Parathyroid adenoma (tissue), 2 donors: ENCODE measurements around the gene FBXL15.

Experiments used
- H2AFZ ChIP-seq: fragments of 300-600 bp; sonication (generic); one replicate; pipeline ENCODE4 v1.7.0; 2017; ENCODE audit warnings: antibody characterized with exemption, mild to moderate bottlenecking
- H3K27ac ChIP-seq: fragments of 300-600 bp; sonication (generic); one replicate; pipeline ENCODE4 v1.7.0; 2017
- H3K27me3 ChIP-seq: fragments of 300-600 bp; sonication (generic); one replicate; pipeline ENCODE4 v1.7.0; 2017; ENCODE audit warnings: low read length; ENCODE audit not compliant: control insufficient read depth, insufficient read depth
- H3K36me3 ChIP-seq: fragments of 300-600 bp; sonication (generic); one replicate; pipeline ENCODE4 v1.7.0; 2017; ENCODE audit warnings: low read length; ENCODE audit not compliant: control insufficient read depth, insufficient read depth
- H3K4me1 ChIP-seq: fragments of 300-600 bp; sonication (generic); one replicate; pipeline ENCODE4 v1.7.0; 2017; ENCODE audit warnings: control low read depth
- H3K4me2 ChIP-seq: fragments of 300-600 bp; sonication (generic); one replicate; pipeline ENCODE4 v1.7.0; 2017; ENCODE audit warnings: low read length
- H3K4me3 ChIP-seq: fragments of 300-600 bp; sonication (generic); one replicate; pipeline ENCODE4 v1.7.0; 2017; ENCODE audit warnings: low read depth, low read length
- H3K79me2 ChIP-seq: fragments of 300-600 bp; sonication (generic); one replicate; pipeline ENCODE4 v1.7.0; 2017; ENCODE audit warnings: control low read depth
- H3K9ac ChIP-seq: fragments of 300-600 bp; sonication (generic); one replicate; pipeline ENCODE4 v1.7.0; 2017; ENCODE audit warnings: mild to moderate bottlenecking
- H3K9me3 ChIP-seq: fragments of 300-600 bp; sonication (generic); one replicate; pipeline ENCODE4 v1.7.0; 2017; ENCODE audit warnings: low read length; ENCODE audit not compliant: control insufficient read depth
- TF ChIP-seq, protein P1 (sequence below): fragments of 300-600 bp; sonication (generic); IDR thresholded peaks from one replicate; pipeline ENCODE4 v1.7.0; 2017; ENCODE audit warnings: antibody characterized with exemption, mild to moderate bottlenecking
- donor health status: primary hyperparathyroidism.

FBXL15 gene

DNA sequence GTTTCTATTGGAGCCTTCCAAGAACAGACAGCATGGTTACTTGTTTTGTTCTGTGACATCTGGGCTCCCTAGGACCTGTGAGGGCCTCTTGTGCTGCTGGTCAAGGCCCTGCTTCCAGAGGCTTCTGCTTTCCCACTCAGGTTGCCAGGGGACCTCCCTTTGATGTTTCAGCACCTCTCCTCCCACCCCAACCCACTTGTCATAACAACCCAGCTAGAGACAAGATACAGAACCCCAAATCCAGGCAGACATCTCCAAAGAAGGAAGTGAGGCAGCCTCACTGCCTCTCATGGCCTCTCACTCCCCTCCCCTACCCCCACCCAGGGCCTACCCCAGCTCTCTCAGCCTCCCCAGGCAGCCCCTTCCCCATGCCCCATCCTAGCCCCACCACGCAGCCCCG is 13.8 kb upstream of the FBXL15 start:
- Histone ChIP-seq H2AFZ (no peak overlapping the region), H3K9me3 (no peaks in the 10 kb centered on the region), H3K4me3 (no peak overlapping the region), H3K27me3 (no peaks in the 10 kb centered on the region), H3K27ac (no peak overlapping the region), H3K4me2 (no peak overlapping the region), H3K9ac (no peak overlapping the region), H3K4me1 (peaks cover 15% of the 10 kb centered on the region), H3K79me2 (no peaks in the 10 kb centered on the region), H3K36me3 (no peaks in the 10 kb centered on the region)
- TF ChIP-seq, protein P1, sequence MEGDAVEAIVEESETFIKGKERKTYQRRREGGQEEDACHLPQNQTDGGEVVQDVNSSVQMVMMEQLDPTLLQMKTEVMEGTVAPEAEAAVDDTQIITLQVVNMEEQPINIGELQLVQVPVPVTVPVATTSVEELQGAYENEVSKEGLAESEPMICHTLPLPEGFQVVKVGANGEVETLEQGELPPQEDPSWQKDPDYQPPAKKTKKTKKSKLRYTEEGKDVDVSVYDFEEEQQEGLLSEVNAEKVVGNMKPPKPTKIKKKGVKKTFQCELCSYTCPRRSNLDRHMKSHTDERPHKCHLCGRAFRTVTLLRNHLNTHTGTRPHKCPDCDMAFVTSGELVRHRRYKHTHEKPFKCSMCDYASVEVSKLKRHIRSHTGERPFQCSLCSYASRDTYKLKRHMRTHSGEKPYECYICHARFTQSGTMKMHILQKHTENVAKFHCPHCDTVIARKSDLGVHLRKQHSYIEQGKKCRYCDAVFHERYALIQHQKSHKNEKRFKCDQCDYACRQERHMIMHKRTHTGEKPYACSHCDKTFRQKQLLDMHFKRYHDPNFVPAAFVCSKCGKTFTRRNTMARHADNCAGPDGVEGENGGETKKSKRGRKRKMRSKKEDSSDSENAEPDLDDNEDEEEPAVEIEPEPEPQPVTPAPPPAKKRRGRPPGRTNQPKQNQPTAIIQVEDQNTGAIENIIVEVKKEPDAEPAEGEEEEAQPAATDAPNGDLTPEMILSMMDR: no peak

DNA sequence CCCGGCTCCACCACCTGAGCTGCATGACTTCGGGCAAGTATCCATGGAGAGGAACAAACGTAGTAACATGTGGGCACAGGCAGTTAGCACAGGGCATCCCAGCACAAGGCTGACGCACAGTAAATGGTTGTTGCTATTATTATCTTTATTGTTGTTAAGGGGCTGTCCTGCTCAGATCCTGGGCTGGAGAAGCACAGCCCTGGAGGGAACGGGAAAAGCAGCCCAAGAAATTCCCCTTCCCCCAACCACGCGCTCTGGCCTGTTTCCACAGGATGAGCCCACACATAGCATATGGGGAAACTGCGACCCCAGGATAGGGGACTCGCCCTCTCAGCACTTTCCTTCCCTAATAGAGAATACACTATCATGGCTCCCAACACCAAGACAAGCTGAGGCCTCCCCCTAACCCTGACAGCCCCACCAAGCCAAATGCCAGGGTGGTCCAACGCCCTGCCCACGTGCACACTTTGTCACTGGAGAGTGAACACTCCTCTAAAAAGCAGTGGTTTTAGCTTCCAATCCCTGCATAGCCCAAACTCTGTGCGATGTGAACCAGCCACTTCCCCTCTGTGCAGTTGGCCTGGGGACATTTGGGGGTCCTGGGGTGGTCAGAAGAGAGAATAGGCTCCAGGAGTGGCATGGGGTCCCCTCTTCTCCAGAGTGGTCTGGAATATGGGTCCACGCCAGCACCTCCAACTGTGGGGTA is 13.1 kb upstream of the FBXL15 start:
- no peak overlapping the region for H3K4me2 ChIP-seq
- no peak overlapping the region for H3K4me3 ChIP-seq
- no peak overlapping the region for H3K27ac ChIP-seq
- no peaks in the 10 kb centered on the region for H3K36me3 ChIP-seq
- no peaks in the 10 kb centered on the region for H3K27me3 ChIP-seq
- no peaks in the 10 kb centered on the region for H3K9me3 ChIP-seq
- peaks cover 15% of the 10 kb centered on the region for H3K4me1 ChIP-seq
- H3K9ac ChIP-seq: no peak overlapping the region
- H3K79me2 ChIP-seq: no peaks in the 10 kb centered on the region
- TF ChIP-seq, protein P1: no peak
- no peak overlapping the region for H2AFZ ChIP-seq

DNA sequence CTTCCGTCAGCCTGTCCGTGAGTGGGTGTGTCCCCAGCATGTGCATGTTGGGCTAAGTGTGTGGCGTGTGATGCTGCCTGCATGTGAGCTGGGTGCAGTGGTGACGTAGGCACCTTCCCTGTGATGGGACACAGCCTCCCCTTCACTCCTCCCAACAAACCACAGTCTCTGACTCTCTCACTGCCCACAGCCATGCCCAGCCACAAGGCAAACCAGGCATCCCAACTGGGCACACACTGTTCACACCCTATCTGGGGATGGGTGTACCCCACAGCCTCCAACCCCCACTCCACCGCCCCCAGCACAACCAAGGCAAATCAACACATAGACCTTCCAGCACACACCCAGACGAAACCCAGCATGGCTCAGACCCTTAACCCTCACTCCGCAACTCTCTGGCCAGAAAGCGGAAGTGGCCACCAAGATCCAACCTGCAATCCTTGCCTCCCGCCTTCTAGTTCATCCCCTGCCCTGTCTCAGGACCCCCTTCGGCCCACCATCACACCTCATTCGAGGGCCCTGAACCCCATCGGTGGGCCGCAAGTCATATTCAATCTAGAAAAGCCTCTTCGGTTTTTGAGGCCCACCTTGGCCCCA is 12.4 kb upstream of the FBXL15 start:
- H3K4me2 ChIP-seq: no peak overlapping the region
- H3K36me3 ChIP-seq: no peaks in the 10 kb centered on the region
- H3K4me3 ChIP-seq: no peak overlapping the region
- peak overlapping the region; percentile 53 for H3K27ac ChIP-seq
- H3K27me3 ChIP-seq: no peaks in the 10 kb centered on the region
- no peak overlapping the region for H3K9ac ChIP-seq
- peaks cover 15% of the 10 kb centered on the region for H3K4me1 ChIP-seq
- peak overlapping the region; percentile 91 for H2AFZ ChIP-seq
- H3K9me3 ChIP-seq: no peaks in the 10 kb centered on the region
- TF ChIP-seq, protein P1: no peak
- no peaks in the 10 kb centered on the region for H3K79me2 ChIP-seq

DNA sequence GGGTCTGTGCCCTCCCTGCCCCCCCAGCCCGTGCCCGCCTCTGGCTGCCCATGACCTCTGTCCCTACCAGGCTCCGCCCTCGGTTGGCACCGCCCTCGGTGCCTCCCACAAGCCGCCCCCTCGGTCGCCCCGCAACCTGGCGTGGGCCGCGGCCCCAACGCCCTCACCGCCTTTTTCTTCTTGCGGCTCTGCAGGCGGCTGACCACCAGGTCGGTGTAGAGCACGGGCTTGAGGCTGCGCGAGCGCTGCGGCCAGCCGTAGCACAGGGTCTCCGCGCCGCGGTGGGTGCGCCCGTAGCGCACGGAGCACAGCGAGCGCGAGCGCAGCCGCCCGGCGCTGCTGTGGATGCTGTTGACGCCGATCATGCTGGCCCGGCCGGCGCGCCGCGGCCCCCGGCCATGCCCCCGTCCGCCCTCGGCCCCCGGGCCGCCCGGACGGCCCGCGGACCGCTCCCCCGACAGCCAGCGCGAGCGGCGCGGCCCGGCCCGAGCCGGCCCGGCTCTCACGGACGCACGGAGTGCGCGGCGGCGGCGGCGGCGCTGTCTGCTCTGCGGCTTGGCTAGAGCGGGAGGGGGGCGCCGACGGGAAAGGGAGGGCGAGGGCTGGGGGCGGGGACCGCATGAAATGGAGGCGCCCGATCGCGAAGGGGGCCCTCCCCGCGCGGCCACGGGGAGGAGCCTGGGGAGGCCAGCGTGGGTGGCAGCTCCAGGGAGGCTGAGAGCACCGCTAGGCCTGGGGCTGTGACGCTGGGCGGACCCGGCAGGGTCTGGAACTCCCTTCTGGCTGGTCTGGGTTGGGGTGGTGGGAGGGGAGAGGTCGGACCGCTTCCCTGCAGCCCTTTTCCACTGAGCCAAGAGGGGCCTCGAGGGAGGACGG is 11.7 kb upstream of the FBXL15 start:
- no peak overlapping the region for H3K9ac ChIP-seq
- H3K4me3 ChIP-seq: no peak overlapping the region
- no peaks in the 10 kb centered on the region for H3K9me3 ChIP-seq
- no peaks in the 10 kb centered on the region for H3K36me3 ChIP-seq
- peaks cover 12% of the 10 kb centered on the region for H3K4me1 ChIP-seq
- peak overlapping the region; percentile 53 for H3K4me2 ChIP-seq
- no peaks in the 10 kb centered on the region for H3K27me3 ChIP-seq
- H3K27ac ChIP-seq: peak overlapping the region; percentile 53
- H3K79me2 ChIP-seq: no peaks in the 10 kb centered on the region
- peak overlapping the region; percentile 91 for H2AFZ ChIP-seq
- TF ChIP-seq, protein P1: no peak
